Suppressor macrophage treated with lipopolysaccharide for 1 hour (primary cell): ENCODE results near the gene UNC5A.

Experiments used
- DNase-seq, 3 donors: peaks; one replicate each; pipeline ENCODE4 v3.0.0-alpha.2; 2020 to 2022

Gene UNC5A

DNA sequence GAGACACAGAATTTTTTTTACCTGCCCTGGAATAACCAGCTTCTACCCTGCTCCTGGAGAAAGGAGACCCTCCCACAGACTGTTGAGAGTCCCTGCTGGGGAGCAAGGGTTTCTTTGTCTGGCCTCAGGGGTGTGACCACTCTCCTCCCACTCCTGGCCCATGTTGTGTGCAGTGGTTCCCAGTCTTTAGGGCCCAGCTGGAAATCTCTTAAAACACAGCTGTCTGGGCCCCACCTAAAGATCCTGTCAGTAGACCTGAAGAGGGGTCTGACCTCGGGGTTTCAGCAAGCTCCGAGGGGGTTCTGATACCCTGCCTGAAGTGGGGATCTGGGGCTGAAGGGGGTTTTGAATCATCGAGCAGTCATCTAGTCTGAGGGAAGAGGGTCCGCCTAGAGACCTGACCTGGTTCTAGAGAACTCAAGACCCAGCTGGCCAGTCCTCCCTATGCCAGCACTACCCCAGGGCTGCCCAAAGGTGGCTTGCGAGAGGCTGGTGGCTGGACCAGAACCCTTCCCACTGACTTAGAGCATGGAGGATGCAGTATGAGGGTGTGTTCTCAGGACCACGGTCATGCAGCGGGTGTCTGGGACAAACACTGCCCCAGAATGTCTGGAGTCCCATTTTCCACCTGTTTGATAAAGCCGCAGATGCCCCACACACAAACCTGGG, 8.1 kb upstream of the UNC5A start:
- DNase-seq: no peak

DNA sequence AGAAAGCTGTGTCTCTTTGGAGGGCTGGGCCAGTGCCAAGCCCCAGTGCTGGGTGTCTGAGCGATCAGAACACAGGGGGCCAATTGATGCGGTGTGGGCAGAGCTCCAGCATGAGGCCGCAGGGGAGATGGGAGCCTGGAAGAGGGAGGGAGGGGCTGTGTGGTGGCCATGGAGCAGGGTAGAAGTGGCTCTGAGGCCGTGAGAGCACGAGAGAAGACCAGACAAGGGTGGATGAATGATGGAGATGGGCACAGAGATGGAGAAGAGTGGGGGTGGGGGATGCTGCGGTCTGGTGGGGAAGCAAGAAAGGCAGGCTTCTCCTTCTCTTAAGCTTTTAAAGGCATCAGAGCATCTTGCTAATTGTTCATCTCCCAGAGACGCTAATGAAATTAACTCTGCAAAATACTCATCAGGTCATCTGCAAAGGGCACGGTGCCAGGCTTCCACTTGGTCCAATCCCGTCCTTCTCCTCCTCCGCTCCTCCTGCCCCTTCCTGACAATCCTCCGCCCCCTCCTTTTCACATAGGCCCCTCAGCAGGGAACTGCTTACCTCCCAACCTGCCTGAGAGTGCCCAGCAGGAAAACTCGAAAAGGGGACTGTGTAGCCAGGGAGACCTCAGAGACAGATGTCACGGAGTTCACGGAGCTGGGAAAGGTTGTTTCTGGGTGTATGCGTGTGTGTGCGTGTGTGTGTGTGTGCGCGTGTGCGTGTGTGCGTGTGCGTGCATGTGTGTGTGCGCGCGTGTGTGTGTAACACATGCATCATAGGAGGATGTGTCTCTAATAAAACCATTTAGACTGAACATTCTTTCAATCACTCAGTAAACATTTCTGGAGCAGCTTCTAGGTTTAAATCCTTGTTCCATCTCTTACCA, 7.1 kb upstream of the UNC5A start:
- no peak for DNase-seq

DNA sequence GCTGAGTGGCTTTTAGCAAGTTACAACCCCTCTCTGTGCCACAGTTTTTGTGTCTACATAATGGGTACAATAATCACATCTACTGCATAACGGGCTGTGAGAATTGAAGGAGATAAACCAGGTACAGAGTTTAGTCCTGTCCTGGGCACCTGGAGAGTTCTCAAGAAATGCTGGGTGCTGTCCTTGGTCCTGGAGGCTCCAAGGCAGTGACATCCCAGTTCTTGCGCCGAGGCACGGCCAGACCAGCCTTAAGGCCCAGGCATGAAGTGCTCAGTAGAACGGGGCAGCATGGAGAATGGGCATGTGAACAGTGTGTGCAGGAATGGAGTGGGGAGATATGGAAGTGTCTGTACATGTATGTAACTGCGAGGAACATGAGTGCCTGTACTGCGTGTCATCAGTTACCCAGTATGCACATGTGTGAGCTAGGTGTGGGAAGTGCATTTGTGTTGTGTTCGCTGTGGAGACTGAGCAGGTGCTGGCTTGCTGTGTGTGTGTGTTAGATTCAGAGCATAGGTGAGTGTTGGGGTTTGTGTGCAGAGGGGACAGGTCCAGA, 6.3 kb upstream of the UNC5A start:
- peak in 2 of 3 donors; percentile 21 to 44 for DNase-seq

- peak in 1 of 3 donors; percentile 27 for DNase-seq
Measured at GRCh38 chr5:176806137-176806536, 4.2 kb upstream of the UNC5A start.

DNA sequence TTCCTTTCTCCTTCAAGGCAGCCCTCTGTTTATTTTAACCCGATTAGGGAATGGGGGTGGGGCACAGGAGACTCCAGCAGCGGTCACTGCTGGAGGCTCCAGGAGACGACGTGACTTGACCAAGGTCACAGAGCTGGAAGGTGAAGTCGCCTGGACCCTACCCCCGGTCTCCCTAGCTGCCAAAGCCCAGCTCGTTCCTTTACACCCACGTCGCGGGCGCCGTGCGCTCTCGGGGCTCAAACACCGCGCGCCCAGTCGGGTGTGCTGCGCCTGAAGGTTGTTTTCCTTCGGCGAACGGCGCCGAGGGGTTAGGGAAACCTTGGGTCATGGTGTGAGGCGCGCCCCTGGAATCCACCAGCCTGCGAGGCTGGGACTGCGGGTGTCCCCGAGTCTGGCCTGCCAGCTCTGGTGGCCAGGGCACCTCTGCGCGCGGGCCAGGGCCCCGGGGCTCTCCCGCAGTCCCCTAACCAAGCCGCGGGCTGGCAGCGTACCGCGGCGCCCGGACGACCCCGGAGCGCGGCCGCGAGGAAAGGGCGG, 747 bp upstream of the UNC5A start:
- DNase-seq: no peak

DNA sequence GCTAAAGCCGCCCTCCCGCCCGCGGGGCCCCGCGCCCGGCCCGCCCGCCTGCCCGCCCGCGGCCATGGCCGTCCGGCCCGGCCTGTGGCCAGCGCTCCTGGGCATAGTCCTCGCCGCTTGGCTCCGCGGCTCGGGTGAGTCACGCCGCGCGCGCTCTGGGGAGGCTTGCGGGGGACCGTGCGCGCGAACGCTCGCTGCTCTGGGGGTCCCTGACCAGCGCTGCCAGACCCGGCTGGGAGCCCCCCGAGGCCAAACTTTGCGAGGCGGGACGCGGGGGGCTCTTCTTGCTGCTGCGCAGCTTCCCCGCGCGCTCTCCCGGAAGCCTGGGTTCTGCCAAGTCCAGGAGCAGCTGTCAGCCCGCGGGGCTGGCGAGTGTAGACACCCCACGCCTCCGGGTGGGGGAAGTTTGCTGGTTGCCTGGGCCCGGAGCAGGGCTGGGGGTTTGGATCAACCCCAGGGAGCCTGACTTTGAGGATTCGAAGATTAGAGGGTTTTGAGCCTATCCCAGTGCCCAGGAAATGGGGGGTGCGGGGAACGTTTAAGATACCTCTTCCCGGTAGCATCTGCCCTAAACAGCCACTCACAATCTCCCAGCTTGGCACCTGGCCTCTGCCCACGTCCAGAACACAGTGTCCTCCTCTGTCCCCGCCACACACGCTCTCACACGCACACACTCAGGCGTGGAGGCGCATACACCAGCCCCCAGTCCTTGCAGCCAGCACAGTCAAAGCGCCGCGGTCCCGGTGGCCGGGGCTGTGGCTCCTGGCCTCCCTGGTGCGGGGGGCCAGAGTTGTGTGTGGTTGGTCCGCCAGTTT, 535 bp downstream of the UNC5A start:
- peak in 2 of 3 donors; percentile 18 to 38 for DNase-seq

DNA sequence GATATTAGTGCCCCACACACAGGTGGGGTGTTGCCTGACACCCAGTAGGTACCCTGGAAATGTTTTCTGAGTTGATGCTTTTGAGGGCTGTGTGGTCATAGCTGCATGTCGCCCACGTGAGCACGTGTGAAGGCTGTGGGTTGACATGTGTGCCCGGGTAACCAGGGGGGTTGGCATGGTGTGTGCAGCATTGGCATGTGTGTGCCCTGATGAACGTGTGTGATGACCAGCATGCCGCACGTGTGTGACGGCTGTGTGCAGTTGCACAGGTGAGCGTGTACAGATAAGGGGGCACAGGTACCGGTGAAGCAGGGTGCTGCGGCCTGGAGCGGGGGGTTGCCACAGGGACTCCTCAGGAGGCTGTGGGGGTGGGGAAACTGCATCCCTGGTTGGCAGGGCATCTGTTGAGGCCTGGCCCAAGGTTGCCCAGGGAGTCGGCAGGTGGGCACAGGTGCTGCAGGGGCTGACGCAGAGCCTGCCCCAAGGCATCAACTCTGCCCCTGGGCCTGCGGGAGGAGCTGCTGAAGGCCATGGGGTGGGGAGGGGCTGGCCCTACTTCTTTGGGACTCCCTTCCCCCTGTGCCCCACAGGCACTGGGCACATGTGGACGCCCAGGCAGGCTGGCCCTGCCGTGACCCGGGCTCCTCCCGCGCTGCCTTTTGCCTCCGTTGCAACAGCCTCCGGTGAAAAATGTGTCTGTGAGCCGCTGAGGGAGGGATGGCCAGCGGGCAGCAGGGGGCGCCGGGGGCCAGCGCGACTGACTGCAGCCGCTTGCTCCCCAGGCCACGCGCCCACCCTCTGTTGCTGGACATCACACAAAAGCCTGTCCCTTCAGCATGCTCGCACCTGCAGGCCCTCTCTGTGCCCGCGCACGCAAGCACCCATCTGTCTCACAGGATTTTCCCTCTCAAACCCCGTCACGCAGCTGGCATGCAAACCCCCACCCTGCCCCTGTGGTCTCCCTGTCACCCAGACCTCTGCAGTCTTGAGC, 2.2 kb downstream of the UNC5A start:
- peak; percentile 38 to 65 (median 44) for DNase-seq

DNA sequence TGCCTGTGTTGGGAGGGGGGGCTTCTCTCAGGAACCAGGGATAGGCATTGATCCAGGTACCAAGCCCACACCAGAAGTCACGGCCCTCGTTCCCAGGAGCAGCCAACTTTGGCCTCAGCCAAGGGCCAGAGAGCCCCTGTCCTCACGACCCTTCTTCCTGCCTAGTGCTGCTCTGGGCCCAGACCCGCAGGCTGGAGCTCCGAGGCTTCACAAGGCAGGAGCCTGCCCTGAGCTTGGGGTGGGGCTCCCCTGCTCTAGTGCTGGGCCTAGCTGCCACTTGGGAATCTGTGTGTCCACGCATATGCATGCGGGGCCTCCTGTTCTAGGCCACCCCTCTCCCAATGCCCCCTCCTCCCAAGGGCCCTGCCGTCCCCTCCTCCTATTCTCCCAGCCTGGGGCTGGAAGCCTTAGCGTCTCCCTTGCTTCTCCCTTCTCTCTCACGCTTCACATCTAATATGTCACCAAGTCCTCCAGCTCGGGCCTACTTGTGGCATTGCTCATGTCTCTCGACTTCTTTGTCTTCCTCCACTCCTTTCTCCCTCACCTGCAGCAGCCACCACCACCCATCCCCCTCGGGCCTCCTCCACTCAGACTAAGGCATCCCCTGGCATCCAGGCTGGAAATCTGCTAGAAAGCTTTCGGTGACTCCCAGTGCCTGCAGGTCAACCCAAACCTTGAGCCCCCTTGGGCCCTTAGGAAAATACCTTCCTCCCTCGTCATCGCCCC, 3.4 kb downstream of the UNC5A start:
- no peak for DNase-seq

DNA sequence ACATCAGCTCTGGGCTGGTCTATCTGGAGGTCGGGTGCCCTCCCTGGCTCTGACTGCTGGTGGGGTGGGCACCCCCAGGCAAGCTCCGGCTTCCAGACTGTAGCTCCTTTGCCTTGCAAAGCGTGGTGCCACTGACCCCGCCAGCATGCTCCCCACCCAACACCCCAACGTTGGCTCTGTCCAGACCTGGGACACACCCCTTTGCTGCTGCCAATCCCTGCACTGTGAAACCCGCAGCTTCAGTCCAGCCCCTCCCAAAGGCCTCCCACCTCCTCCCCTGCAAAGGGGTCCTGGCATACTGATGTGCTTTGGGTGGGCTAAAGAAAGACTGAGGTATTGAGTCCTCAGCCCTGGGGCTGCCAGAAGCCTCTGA, 3.9 kb downstream of the UNC5A start:
- DNase-seq: no peak

GRCh38 chr5:176814836-176815438, 4.6 kb downstream of the UNC5A start:
- DNase-seq: no peak

DNA sequence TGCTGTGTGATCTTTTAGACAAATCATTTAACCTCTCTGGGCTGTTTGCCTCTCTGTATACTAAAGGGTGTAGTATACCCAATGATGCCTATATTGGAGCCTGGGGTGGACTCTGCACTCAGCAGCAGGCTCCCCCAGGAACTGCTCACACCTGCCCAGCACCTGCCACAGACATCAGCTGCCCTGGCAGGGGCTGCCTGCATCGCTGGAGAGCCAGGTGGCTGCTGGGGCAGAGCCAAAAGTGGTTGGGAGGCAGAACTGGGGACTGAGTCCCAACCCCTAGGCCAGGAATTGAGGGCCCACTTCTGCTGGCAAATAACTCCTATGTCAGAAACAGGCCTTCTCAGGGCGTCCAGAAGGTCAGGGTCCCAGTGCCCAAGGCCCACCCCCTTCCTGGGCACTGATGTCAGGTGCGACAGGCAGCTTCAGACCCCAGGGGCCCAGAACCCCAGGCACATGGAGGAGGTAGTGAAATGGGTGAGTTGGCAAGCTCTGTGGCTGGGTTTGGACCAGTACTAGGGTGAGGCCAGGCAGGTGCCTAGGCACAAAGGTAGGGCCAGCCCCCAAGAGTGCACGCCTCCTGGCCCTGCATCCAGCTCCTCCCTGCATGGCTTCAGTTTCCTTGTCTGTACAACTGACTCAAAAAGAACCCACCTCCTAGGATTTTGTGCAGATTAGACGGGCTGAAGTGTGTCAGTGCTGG, 5.8 kb downstream of the UNC5A start:
- no peak for DNase-seq

GRCh38 chr5:176816791-176817347, 6.5 kb downstream of the UNC5A start:
- DNase-seq: no peak

DNA sequence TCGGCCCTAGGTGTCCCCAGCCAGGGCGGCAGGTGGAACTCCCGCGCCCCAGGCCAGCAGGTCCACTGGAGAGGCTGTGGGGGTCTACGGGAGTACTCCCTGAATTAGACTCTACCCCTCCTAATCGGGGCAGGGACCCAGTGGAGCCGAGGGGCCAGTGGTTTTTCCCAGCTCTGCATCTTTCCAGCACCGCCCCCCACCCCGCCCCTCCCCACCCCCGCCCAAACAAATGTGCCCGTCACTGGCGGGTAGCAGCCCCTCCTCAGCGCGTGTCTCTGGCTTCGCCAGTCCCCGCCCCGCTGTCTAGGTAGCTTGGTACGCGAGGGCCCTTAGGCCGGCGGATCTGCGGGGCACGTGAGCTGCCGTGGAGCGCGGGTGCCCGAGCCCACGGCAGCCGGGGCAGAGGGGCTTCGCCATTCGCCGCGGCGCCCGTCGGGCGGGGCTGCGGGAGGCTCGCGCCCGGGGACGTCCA, 7.0 kb downstream of the UNC5A start:
- peak in 1 of 3 donors; percentile 6 for DNase-seq

GRCh38 chr5:176817841-176818377, 7.5 kb downstream of the UNC5A start:
- DNase-seq: peak in 2 of 3 donors; percentile 30 to 55

GRCh38 chr5:176818391-176819098, 8.2 kb downstream of the UNC5A start:
- peak in 2 of 3 donors; percentile 16 to 17 for DNase-seq

GRCh38 chr5:176819476-176819875, 9.1 kb downstream of the UNC5A start:
- DNase-seq: no peak

- DNase-seq: no peak
Measured at GRCh38 chr5:176820937-176821336, 10.6 kb downstream of the UNC5A start.

DNA sequence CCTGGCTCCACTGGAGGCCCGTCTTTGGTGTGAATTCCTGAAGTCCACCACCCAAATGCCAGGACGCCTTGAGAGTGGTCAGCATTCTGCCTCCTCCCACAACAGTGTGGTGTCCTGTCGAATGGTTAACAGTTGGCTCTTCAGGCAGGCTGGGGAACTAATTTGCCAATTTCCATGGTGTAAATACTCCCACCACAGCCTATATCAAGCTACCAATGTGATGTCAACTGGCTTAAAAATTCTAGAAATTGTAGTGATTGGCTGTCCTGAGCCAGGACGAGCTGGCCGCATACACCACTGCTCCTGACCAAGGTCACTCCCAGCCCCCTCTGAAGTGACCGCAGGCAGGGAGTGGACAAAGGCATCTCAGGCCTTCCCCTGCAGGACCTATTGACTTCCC, 11.1 kb downstream of the UNC5A start:
- no peak for DNase-seq
